Upper lobe of left lung (tissue), 6 donors: ENCODE measurements around the gene ARAP3. TPM values are rescaled to one million over a fixed set of nuclear protein-coding genes. Genes with fewer than 3 reads are reported as not detected.

Source experiments
- ATAC-seq, 2 donors: fragments of 200-7000 bp; cut with Tn5 transposase; one replicate each; pipeline ENCODE4 v1.9.1; 2022; ENCODE audit warnings: mild to moderate bottlenecking in 2 of 2, moderate library complexity in 2 of 2; ENCODE audit not compliant: low FRiP score in 2 of 2
- DNase-seq, 2 donors: peaks; one replicate each; pipeline ENCODE4 v3.0.0-alpha.2; 2019 to 2020
- H3K27ac ChIP-seq, 4 donors: fragments of 200-600 bp; sonication (generic); one replicate each; pipeline ENCODE4 v1.5.1; 2016 to 2019
- H3K27me3 ChIP-seq, 4 donors: fragments of 200-600 bp; sonication (generic); one replicate each; pipeline ENCODE4 v1.5.1; 2017 to 2019
- H3K36me3 ChIP-seq, 4 donors: fragments of 200-600 bp; sonication (generic); one replicate each; pipeline ENCODE4 v1.5.1; 2016 to 2019
- H3K4me1 ChIP-seq, 4 donors: fragments of 200-600 bp; sonication (generic); one replicate each; pipeline ENCODE4 v1.5.1; 2018 to 2019
- H3K4me3 ChIP-seq, 4 donors: fragments of 200-600 bp; sonication (generic); one replicate each; pipeline ENCODE4 v1.5.1; 2017 to 2019; ENCODE audit warnings: mild to moderate bottlenecking in 2 of 4, moderate library complexity in 1 of 4
- H3K9me3 ChIP-seq, 4 donors: fragments of 200-600 bp; sonication (generic); one replicate each; pipeline ENCODE4 v1.5.1; 2018 to 2019
- EP300 ChIP-seq, 4 donors: sonication (generic); formaldehyde crosslinking; IDR thresholded peaks; one replicate each; pipeline ENCODE4 v1.5.1; 2017; ENCODE audit warnings: antibody characterized with exemption in 4 of 4, control low read depth in 2 of 4
- POLR2A ChIP-seq, 4 donors: fragments of 450-650 bp; IDR thresholded peaks; one replicate each; pipeline ENCODE4 v1.5.1; 2016 to 2017; ENCODE audit warnings: antibody characterized with exemption in 4 of 4, mild to moderate bottlenecking in 2 of 4
- POLR2AphosphoS5 ChIP-seq, 2 donors: sonication (generic); formaldehyde crosslinking; IDR thresholded peaks; one replicate each; pipeline ENCODE4 v1.5.1; 2017; ENCODE audit warnings: antibody characterized with exemption in 2 of 2
- WGBS, 2 donors: methylation state at CpG; one replicate each; pipeline ENCODE4 v1.1.5; 2017 to 2018; 5-methylcytosine and 5-hydroxymethylcytosine counted together
- total RNA-seq, 6 donors: library from RNA; depleted of rRNA in 4 of 6; stranded (reverse); fragments of >200 nt in 4 of 6; gene quantifications; one replicate each; pipeline versions ENCODE4 v1.1.0 to v1.2.1, GENCODE V29; 2016 to 2021
- TF ChIP-seq, protein P1 (sequence below), 6 experiments: fragments of 450-650 bp in 4 of 6; fragments of 200-600 bp in 2 of 6; sonication (generic) in 2 of 6; IDR thresholded peaks; one replicate each; pipeline ENCODE4 v1.5.1; 2016 to 2019; ENCODE audit warnings: antibody characterized with exemption in 6 of 6
- donor health status: DM: no; HTN: no; CAD: no; lungs with moderate emphysema.
- donor health status: DM: no; HTN: yes; CAD: no; lungs with severe emphysema.

The ARAP3 gene
- total RNA-seq, 6 donors from 2014 or later: 10.1 to 43.0 (median 27.7) TPM

DNA sequence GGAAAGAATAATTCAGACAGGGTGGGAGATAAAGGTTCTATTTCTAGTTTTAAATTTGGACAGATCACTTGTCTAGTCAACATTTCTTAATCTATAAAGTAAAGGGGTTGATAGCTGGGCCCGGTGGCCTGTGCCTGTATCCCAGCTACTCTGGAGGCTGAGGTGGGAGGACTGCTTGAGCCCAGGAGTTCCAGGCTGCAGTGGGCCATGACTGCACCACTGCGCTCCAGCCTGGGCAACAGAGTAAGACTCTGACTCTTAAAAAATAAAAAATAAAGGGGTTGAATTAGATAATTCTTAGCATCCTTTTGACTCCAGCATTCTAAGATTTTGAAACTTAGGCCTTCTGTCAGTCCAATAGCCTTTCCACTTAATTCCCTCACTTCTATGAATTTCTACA, 74.0 kb downstream of the ARAP3 start:
- TF ChIP-seq POLR2A (IDR thresholded peaks at IDR 0.05) (no peak), EP300 (IDR thresholded peaks at IDR 0.05) (no peak), POLR2AphosphoS5 (IDR thresholded peaks at IDR 0.05) (no peak)
- TF ChIP-seq, protein P1, sequence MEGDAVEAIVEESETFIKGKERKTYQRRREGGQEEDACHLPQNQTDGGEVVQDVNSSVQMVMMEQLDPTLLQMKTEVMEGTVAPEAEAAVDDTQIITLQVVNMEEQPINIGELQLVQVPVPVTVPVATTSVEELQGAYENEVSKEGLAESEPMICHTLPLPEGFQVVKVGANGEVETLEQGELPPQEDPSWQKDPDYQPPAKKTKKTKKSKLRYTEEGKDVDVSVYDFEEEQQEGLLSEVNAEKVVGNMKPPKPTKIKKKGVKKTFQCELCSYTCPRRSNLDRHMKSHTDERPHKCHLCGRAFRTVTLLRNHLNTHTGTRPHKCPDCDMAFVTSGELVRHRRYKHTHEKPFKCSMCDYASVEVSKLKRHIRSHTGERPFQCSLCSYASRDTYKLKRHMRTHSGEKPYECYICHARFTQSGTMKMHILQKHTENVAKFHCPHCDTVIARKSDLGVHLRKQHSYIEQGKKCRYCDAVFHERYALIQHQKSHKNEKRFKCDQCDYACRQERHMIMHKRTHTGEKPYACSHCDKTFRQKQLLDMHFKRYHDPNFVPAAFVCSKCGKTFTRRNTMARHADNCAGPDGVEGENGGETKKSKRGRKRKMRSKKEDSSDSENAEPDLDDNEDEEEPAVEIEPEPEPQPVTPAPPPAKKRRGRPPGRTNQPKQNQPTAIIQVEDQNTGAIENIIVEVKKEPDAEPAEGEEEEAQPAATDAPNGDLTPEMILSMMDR (IDR thresholded peaks at IDR 0.05): no peak
- Histone ChIP-seq H3K4me1 (peaks cover 48 to 72% (median 53%) of the 10 kb centered on the region in 4 donors), H3K36me3 (peaks cover 0 to 2% (median 0%) of the 10 kb centered on the region in 4 donors), H3K4me3 (no peak overlapping the region), H3K27me3 (no peaks in the 10 kb centered on the region), H3K27ac (peak overlapping the region in 3 of 4 donors; percentile 4 to 41 (median 22)), H3K9me3 (no peaks in the 10 kb centered on the region)
- ATAC-seq (no peak), DNase-seq (no peak)
- 83 to 87% methylated on average over 2 of the region's 2 CpGs for WGBS, 2 donors

DNA sequence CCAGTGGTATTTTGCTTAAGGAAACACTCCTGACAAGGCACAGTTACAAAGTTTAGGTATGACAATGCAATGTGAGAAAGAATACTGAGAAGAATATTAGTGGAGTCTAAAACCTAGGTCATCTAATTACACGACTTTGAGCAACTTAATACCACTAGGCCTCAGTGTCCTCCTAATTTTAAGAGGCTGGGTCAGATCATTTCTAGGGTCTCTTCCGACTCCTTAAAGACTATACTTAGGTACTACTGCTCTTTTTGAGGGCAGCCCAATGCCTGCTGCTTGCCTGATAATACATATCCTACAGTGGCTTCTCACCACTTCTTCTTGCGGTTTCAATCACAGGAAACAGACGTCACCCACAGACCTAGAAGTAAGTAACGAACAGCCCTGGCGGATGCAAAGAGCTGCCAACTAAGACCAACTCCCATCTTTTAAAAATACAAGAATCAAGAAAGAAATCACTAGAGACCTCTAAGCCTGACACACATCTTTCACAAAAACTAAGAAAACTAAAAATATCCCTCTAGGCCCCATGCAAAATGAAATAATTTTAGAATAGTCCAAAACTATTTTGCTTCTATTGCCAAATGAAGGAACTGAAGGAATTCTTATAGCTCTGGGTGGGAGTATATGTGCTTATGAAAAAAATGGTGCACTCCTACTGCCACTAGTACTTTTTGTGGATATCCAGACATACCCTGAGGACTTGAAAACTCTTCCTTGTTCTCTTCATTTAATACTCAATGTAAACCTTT, 76.3 kb downstream of the ARAP3 start:
- ATAC-seq: peak; percentile 77 to 86
- no peak overlapping the region for H3K4me3 ChIP-seq
- 34 to 36% methylated on average over 6 of the region's 6 CpGs for WGBS, 2 donors
- H3K27me3 ChIP-seq: no peaks in the 10 kb centered on the region
- TF ChIP-seq, protein P1 (IDR thresholded peaks at IDR 0.05): no peak
- TF ChIP-seq POLR2AphosphoS5 (IDR thresholded peaks at IDR 0.05) (peak in 1 of 2 donors; percentile 28), POLR2A (IDR thresholded peaks at IDR 0.05) (peak in 1 of 4 donors; percentile 42), EP300 (IDR thresholded peaks at IDR 0.05) (peak in 1 of 4 donors; percentile 22)
- no peaks in the 10 kb centered on the region for H3K9me3 ChIP-seq
- H3K27ac ChIP-seq: peak overlapping the region; percentile 71 to 87 (median 78)
- H3K4me1 ChIP-seq: peaks cover 57 to 70% (median 59%) of the 10 kb centered on the region in 4 donors
- DNase-seq: peak in 1 of 2 donors; percentile 83
- no peaks in the 10 kb centered on the region for H3K36me3 ChIP-seq

DNA sequence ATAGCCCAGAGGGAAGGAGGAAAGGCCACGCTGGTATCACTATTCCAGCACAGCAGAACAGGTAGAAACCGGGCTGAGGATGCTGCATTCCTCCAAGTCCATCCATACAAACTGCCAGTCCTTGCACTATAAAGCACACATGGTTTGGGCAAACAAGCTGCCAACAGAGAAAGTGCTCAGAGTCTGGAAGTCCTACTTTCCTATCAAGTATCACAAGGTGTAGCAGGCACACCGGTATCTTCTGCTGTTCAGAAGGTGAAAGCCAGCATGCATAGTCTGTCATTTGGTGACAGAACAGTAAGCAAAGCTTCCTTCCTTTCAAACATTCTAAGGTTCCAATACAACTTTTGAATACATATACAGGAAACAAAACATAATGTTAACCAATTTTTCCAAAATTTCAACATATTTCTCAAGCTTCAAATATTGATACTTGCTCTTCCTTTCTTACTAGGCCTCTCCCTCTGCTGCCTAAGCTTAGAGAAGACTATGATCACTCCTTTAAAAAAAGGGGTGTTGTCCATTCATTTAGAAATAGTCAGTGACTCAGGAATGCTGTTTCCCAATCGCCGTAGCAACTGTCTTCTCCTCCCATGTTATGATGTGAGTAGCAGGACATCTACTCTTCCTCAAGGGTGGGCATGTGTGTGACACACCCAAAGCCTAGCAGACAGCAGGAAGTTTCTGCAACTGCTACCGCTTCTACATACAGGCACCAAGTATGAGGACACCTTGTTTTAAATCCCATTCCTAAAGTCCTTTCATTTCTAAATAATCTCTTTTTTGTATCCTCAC, 77.9 kb downstream of the ARAP3 start:
- no peaks in the 10 kb centered on the region for H3K9me3 ChIP-seq
- no peaks in the 10 kb centered on the region for H3K27me3 ChIP-seq
- DNase-seq (peak in 1 of 2 donors; percentile 82), ATAC-seq (peak; percentile 91 to 96)
- WGBS, 2 donors: 31 to 40% methylated on average over 5 to 6 of the region's 6 CpGs
- H3K4me3 ChIP-seq: no peak overlapping the region
- TF ChIP-seq EP300 (IDR thresholded peaks at IDR 0.05) (peak in 2 of 4 donors; percentile 20 to 45), POLR2A (IDR thresholded peaks at IDR 0.05) (no peak), POLR2AphosphoS5 (IDR thresholded peaks at IDR 0.05) (peak; percentile 79 to 85)
- TF ChIP-seq, protein P1 (IDR thresholded peaks at IDR 0.05): peak in 1 of 6 experiments; percentile 12
- H3K4me1 ChIP-seq: peaks cover 50 to 67% (median 62%) of the 10 kb centered on the region in 4 donors
- no peaks in the 10 kb centered on the region for H3K36me3 ChIP-seq
- H3K27ac ChIP-seq: peak overlapping the region; percentile 71 to 87 (median 76)

Other genes starting within 250 kb of the ARAP3 start
- gene PCDHGC3, start 206.3 kb downstream of the ARAP3 start, total RNA-seq: 100 to 1,000 TPM in 1 of 6 donors, 10 to 100 TPM in 5; 26.4 to 116 (median 50.1) TPM
- gene PCDHGC4, start 197.2 kb downstream of the ARAP3 start, total RNA-seq: 10 to 100 TPM in 1 of 6 donors, 1 to 10 TPM in 4, under 1 TPM in 1; 0.69 to 24.7 (median 1.8) TPM
- gene PCDHGC5, start 193.1 kb downstream of the ARAP3 start, total RNA-seq: 10 to 100 TPM in 1 of 6 donors, 1 to 10 TPM in 3, under 1 TPM in 2; 0.61 to 11.5 (median 1.4) TPM
- 100 to 1,000 TPM in 5 of 6 donors, 10 to 100 TPM in 1; 96.4 to 175 (median 133) TPM for gene DIAPH1, start 63.2 kb downstream of the ARAP3 start, total RNA-seq
- 10 to 100 TPM; 37.2 to 76.5 (median 47.6) TPM for gene HDAC3, start 45.4 kb downstream of the ARAP3 start, total RNA-seq
- 1 to 10 TPM; 2.6 to 9.4 (median 6.5) TPM for gene RELL2, start 45.2 kb downstream of the ARAP3 start, total RNA-seq
- gene FCHSD1, start 30.8 kb downstream of the ARAP3 start, total RNA-seq: 100 to 1,000 TPM in 1 of 6 donors, 10 to 100 TPM in 5; 10.2 to 106 (median 32.7) TPM
- 100 to 1,000 TPM in 1 of 6 donors, 10 to 100 TPM in 5; 41.3 to 133 (median 81.6) TPM for gene PCDH1, start 196.2 kb upstream of the ARAP3 start, total RNA-seq
- gene DELE1, start 241.6 kb upstream of the ARAP3 start, total RNA-seq: 100 to 1,000 TPM in 1 of 6 donors, 10 to 100 TPM in 5; 59.4 to 151 (median 87.5) TPM